Amniotic epithelial cell (primary cell): ENCODE data around the gene ASTN2.

Experiments used
- DNase-seq: peaks from one replicate; pipeline ENCODE4 v3.0.0-alpha.2; 2010; ENCODE audit warnings: low read depth

The ASTN2 gene

GRCh38 chr9:116671605-116672004 lies 743.3 kb downstream of the ASTN2 start:
- DNase-seq, result no peak

- peak; percentile 55 for DNase-seq
These were observed 745.7 kb downstream of the ASTN2 start for GRCh38 chr9:116668970-116669695.

GRCh38 chr9:116663581-116663980 lies 751.3 kb downstream of the ASTN2 start:
- DNase-seq, result no peak

GRCh38 chr9:116662646-116663310 lies 752.1 kb downstream of the ASTN2 start:
- DNase-seq, result no peak

GRCh38 chr9:116661037-116661954 lies 753.6 kb downstream of the ASTN2 start:
- peak; percentile 80 for DNase-seq

- no peak for DNase-seq
These were observed 756.6 kb downstream of the ASTN2 start for GRCh38 chr9:116658265-116658664.

- peak; percentile 20 for DNase-seq
These were observed 757.9 kb downstream of the ASTN2 start for GRCh38 chr9:116656977-116657376.

GRCh38 chr9:116656501-116656971 lies 758.3 kb downstream of the ASTN2 start:
- no peak for DNase-seq

GRCh38 chr9:116654059-116654355 lies 760.9 kb downstream of the ASTN2 start:
- DNase-seq, result no peak

GRCh38 chr9:116653348-116654058 lies 761.4 kb downstream of the ASTN2 start:
- peak; percentile 15 for DNase-seq

- no peak for DNase-seq
These were observed 767.4 kb downstream of the ASTN2 start for GRCh38 chr9:116647515-116647809.

GRCh38 chr9:116646661-116647514 lies 768.0 kb downstream of the ASTN2 start:
- peak; percentile 50 for DNase-seq

- peak; percentile 61 for DNase-seq
These were observed 770.7 kb downstream of the ASTN2 start for GRCh38 chr9:116644091-116644688.

GRCh38 chr9:116643691-116644090 lies 771.2 kb downstream of the ASTN2 start:
- no peak for DNase-seq

GRCh38 chr9:116641292-116642059 lies 773.4 kb downstream of the ASTN2 start:
- peak; percentile 35 for DNase-seq

GRCh38 chr9:116639251-116639741 lies 775.6 kb downstream of the ASTN2 start:
- DNase-seq, result no peak

- DNase-seq, result no peak
These were observed 778.9 kb downstream of the ASTN2 start for GRCh38 chr9:116635908-116636307.

- peak; percentile 89 for DNase-seq
These were observed 781.6 kb downstream of the ASTN2 start for GRCh38 chr9:116632990-116633838.

- DNase-seq, result no peak
These were observed 785.2 kb downstream of the ASTN2 start for GRCh38 chr9:116629634-116630033.
